DMS114 treated with DMSO at 0.1 percent for 48 hours (cell line): ENCODE results near the gene MLF2.
"Not testable (repeated sequence)": the region's sequence is repeated elsewhere in the genome, so short reads cannot be mapped to it uniquely, and the experiment has no call there.

Experiments
- DNase-seq: peaks from one replicate; lab custom pipeline; 2025; ENCODE audit not compliant: unreplicated experiment; lab: John Stamatoyannopoulos, UW

The MLF2 gene

DNA sequence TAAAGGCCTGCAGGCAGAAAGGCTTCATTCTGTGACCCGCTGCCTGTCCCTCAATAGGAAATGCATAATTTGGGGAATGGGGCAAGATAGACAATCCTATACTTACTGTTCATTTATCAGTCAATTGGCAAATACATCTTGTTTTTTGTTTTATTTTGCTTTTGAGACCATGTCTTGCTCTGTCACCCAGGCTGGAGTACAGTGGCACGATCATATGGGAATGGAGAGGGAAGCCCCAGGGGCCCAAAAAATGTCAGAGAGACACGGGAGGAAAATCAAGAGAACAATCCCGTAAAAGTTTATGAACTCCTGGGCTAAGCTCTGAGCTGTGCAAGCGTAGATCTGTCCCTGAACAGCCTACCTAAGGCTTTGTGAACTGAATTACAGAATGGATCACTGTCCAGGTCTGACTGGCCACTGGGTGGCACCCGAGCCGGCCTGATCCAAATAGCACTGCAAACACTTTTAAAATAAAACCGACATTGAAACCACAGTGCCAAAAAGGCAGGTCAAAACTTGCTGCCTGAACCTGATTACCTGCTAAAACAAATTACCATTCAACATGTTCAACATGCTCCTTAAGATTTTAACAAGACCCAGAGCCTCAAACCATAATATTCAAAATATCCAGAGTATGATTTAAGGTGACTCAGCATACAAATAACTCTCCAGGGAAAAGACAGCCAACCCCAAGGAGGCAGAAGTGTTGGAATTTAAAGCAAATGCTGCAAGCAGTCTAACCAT, 17.3 kb downstream of the MLF2 start:
- peak; percentile 43 for DNase-seq

DNA sequence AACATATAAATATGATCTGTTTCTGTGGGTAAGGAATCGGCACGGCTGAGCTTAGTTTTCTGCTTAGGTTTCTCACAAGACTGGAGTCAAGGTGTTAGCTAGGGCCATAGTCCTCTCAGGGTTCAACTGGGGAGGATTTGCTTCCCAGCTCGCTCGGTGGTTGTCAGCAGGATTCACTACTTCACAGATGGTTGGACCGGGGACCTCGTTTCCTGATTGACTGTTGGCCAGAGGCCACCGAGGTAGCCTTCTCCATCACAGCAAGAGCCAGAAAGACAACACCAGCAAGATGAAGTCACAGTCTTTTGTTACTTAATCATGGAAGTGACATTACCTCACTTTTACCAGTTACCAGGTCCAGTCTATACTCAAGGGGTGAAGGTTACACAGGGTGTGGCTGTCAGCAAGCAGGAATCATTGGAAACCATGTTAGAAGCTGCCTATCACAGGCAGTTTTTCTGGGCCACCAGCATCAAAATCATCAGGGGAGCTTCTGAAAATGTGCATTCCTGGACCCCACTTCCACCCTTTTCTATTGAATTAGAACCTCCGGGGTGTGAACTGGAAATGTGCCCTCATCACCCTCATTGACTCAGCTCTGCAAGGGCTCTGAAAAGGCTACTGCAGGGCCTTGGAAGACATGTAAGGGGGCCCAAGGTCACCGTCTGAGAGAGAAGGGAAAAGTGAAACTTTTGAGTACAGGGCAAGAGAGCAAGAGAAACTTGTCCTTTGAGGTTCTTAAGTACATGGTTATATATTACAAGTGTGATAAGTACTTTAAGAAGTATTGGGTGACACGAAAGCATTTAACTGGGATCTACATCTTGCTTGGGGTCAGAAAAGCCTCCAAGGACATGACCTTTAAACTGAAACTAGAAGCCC, 18.2 kb downstream of the MLF2 start:
- DNase-seq = no peak

DNA sequence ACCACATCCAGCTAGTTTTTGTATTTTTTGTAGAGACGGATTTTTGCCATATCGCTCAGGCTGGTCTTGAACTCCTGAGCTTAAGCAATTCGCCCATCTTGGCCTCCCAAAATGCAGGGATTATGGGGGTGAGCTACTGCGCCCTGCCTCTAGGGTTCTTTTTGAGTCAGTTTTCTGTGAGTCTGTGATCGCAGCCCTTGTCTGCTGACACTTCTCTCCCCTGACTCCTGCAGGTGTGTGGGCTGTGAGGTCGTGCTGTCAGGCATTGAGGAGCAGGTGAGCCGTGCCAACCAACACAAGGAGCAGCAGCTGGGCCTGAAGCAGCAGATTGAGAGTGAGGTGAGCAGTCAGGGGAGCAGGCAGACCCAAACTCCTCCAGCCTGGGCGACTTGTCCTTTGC, 22.8 kb downstream of the MLF2 start:
- DNase-seq = no peak

DNA sequence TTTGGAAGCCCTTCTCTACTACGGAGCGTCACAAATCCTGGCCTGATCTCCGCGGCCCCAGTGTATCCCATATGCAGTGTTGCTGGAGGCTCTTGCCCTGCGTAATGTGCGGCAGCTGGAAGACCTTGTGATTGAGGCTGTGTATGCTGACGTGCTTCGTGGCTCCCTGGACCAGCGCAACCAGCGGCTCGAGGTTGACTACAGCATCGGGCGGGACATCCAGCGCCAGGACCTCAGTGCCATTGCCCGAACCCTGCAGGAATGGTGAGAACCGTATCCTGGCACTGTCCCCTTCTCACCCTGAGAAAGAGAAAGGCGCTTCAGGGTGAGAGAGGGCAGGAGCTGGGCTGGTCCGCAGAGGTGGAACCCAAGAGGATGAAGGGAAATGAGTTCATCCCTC, 23.8 kb downstream of the MLF2 start:
- DNase-seq = no peak

DNA sequence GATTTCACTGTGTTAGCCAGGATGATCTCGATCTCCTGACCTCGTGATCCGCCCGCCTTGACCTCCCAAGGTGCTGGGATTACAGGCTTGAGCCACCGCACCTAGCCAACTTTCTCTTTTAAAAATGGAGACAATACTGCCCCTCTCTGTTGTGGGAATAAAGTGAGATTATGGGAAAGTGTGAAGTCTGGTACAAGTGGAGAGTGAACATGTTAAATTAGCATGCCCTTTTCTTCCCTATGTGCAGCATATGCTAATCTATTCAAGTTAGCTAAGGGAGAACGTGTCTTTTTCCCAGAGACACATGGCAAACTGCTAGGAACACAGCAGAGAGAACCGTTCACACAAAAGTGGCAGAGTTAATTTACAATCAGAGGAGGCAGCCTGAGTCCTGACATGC, 27.6 kb downstream of the MLF2 start:
- DNase-seq = no peak

DNA sequence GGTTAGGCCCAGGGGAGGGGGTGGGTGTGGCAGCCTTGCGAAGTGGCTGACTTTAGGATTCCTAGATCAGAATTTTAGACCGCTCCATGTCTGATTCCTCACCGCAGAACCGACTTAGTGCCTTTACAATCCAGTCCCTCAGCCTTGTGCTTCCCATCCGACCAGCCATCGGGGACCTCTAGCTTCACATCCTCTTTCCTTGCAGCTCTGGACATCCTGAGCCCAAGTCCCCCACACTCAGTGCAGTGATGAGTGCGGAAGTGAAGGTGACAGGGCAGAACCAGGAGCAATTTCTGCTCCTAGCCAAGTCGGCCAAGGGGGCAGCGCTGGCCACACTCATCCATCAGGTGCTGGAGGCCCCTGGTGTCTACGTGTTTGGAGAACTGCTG, 28.5 kb downstream of the MLF2 start:
- no peak for DNase-seq

DNA sequence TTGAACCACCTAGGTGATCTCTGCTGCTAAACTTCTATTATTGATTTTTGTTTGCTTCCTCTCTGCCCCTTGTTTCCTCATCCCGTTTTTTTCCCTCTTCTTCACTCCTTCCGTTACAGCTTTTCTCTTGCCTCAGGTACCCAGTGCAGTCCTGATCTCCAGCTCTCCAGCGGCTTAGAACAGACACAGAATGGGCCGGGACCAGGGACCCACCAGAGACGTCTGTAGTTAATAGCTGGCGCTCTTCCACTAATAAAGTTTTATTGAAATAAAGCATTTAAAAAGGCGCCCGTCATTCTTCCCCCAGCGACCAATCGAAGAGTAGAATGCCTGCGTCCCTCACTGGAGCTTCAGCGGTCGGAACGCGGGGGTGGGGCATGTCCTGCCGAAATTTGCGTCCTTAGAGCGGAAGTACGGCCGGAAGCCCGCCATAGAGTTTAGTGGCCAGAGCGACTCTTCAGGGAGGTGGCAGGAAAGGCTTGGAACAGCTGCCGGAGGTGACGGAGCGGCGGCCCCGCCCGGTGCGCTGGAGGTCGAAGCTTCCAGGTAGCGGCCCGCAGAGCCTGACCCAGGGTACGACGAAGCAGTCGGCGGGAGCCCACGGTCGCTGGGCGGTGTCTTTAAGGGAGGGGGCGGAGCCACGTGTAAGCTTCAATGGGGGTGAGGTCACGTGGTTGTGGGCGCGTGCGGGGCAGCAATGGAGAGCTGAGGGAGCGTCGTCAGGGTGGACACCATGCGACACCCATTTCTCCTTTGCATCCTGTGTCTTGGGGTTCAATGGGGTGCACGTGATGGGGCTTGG, 29.1 kb downstream of the MLF2 start, which contains the start of gene COPS7A:
COPS7A (plus strand) TSS at position 440 of the 802 bp plus-strand sequence. CDS start 611 bp downstream, outside the sequence.
- peak; percentile 99 for DNase-seq

DNA sequence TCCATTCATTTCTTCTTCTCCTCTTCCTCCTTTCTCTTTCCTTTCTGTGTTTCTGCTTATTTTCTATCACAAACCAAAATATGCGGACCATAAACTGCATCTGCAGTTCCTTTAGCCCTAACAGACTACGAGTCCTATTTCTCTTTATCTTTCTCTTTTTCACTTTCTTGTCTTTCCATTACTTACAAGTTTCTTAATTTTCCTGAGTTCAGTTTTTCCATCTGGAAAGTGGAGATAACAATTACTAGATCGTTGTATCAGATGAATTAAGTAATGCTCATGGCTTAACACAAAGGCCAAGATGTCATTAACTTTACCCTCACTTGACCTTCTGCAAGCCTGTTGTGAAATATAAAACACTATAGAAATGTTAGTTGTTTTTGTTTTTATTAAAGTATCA, 30.1 kb downstream of the MLF2 start:
- no peak for DNase-seq

DNA sequence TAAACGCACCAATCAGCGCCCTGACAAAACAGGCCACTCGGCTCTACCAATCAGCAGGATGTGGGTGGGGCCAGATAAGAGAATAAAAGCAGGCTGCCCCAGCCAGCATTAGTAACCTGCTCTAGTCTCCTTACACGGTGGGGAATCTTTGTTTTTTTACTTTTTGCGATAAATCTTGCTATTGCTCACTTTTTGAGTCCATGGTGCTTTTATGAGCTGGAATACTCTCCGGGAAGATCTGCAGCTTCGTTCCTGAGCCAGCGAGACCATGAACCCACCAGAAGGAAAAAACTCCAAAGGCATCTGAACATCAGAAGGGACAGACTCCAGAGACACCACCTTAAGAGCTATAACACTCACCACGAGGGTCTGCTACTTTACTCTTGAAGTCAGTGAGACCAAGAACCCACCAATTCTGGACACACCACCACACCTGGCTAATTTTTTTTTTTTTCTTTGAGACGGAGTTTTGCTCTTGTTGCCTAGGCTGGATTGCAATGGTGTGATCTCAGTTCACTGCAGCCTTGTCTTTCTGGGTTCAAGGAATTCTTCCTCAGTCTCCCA, 36.0 kb downstream of the MLF2 start:
- no peak for DNase-seq

DNA sequence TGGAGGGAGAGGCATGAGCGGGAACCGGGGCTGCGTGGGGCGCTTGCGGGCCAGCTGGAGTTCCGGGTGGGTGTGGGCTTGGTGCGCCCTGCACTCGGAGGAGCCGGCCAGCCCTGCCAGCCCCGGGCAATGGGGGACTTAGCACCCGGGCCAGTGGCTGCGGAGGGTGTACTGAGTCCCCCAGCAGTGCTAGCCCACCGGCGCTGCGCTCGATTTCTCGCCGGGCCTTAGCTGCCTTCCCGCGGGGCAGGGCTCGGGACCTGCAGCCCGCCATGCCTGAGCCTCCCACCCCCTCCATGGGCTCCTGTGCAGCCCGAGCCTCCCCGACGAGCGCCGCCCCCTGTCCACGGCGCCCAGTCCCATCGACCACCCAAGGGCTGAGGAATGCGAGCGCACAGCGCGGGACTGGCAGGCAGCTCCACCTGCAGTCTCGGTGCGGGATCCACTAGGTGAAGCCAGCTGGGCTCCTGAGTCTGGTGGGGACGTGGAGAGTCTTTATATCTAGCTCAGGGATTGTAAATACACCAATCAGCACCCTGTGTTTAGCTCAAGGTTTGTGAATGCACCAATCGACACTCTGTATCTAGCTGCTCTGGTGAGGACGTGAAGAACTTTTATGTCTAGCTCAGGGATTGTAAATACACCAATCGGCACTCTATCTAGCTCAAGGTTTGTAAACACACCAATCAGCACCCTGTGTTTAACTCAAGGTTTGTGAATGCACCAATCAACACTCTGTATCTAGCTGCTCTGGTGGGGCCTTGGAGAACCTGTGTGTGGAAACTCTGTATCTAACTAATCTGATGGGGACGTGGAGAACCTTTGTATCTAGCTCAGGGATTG, 36.7 kb downstream of the MLF2 start:
- not testable (repeated sequence) for DNase-seq

DNA sequence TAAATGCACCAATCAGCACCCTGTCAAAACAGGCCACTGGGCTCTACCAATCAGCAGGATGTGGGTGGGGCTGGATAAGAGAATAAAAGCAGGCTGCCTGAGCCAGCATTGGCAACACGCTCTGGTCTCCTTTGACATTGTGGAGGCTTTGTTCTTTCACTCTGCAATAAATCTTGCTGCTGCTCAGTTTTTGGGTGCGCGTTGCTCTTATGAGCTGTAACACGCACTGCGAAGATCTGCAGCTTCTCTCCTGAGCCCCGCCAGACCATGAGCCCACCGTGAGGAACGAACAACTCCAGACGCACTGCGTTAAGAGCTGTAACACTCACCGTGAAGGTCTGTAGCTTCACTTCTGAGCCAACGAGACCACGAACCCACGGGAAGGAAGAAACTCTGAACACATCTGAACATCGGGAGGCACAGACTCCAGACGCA, 44.0 kb downstream of the MLF2 start:
- no peak for DNase-seq

DNA sequence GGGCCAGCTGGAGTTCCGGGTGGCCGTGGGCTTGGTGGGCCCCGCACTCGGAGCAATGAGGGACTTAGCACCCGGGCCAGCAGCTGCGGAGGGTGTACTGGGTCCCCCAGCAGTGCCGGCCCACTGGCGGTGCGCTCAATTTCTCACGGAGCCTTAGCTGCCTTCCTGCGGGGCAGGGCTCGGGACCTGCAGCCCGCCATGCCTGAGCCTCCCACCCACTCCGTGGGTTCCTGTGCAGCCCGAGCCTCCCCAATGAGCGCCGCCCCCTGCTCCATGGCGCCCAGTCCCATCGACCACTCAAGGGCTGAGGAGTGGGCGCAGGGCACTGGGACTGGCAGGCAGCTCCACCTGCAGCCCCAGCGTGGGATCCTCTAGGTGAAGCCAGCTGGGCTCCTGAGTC, 44.6 kb downstream of the MLF2 start:
- DNase-seq = not testable (repeated sequence)

DNA sequence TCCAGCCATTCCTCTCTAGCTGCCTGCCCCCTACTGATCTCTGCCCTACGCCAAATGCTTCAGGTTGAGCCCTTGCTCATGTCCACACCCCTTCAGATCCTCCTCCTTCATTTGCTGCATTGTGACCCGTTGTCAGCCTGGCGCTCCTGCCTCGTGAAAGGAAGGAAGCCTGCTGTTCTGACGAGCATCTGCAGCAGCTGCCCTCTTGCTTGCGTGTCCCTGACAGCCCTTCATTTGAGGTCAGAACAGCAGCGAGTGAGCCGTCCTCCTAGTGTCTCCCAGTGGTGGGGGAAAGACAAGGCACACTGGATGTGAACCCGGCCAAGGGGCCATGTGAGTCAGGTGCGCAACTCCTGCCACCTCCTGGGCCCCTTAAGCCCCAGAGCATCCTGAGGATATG, 49.3 kb downstream of the MLF2 start:
- DNase-seq = no peak

DNA sequence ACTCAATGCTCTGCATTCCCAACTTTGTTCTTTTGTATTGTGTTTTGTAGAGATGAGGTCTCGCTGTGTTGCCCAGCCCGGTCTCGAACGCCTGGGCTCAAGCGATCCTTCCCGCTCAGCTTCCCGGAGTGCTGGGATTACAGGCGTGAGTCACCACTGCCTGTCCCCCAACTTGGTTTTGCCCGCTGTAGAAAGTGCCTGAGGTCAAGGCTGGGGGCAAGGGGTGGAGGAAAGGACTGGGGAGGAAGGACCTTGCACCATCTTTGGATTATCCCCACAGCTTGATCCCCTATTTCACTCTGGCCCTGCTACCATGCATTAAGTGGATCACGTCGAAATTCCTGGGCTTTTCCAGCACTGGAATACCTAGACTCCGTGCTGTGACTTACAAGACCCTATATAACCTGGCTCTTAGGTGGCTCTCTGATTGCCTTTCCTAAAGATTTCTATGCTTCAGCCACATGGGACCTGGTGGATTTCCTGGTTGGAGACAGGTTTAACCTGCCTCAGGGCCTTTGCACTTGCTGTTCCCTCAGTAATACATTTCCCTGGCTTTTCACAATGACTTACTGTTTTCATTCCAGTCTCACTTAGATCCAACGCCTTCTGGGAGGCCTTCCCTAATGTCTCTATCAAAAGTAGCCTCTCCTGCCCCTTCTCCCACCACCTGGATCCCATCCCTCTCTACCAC, 51.7 kb downstream of the MLF2 start:
- no peak for DNase-seq

DNA sequence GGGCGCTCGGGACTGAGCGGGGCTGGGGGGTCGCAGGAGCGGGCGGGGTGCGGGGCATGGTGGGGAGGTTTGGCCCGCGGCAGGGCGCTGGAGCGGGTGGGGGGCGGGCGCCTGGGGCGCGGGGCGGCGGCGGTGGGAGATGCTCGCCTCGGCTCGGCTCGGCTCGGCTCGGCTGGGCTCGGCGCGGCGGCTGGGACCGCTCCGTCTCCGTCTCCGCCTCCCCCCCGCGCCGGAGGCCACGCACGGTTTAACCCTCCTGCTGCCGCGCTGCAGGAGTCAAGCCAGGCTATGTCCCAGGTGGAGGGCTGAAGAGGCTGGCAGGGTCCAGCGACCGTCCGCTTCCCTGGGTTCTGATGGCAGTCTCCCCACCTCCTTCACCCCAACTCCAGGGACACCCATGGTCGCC, 52.3 kb downstream of the MLF2 start, which contains the start of gene PIANP:
PIANP (minus strand) TSS at position 170 of the 406 bp plus-strand sequence. CDS start 2,754 bp downstream, outside the sequence.
- DNase-seq = no peak

DNA sequence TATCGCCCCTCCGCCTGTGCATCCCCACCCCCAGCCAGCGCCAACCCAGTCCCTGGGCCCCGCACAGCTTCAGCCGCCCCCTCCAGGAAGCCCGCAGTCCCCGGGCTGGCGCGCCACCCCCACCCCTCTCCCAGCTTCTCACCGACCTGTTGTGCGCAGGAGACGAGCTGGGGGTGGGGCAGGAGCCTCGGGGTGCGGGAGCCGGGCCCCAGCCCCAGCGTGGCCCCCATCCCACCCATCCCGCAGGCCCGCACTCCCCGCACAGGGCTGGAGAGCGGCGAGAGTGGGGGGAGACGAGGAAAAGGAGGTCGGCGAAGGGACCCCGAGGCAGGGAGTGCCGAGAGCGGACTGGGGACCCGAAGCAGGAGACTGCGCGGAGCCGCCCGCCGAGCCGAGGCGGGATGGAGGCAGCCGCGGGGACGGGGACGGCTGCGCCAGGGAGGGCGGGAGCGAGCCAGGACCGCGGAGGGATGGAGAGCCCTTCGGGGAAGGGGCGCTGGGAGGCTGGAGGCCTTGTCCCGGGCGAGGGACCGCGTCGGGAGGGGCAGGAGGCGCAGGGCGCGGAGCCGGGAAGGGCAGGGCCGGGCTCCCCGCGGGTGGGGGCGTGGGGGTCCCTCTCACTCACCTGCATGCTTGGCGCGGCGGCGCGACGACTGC, 52.8 kb downstream of the MLF2 start:
- no peak for DNase-seq

DNA sequence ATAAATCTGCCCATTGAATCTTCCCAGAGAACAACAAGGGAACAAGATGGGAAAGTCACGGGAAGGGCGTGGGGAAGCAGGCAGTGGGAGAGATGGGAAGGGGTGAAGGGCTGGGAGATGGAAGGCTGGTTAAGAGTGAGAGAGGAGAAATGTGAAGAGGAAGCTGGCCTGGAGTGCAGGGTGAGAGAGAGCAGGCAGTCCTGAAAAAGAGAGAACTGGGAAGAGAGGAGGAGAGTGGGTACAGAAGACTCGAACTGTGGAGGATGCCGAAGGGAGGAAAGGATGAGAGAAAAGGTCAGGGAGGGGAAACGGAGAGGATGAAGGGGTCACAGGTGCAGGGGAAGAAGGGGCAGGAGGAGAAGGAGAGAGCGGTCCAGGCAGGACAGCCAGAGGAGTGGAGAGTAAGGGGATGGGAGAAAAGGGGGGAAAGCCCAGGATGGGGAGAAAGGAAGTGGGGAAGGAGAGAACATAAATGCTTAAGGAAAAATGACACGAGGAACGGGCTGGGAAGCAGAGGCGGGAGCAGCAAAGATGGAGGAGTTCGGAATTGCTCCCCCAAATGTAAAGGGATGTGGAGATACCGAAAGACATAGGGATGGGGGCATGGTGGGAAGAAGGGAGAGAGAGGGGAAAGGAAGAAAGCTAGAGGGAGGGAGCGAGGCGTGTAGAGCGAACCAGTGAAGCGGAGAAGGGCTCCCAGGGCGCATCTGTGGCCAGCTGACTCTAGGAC, 53.5 kb downstream of the MLF2 start:
- DNase-seq = no peak

DNA sequence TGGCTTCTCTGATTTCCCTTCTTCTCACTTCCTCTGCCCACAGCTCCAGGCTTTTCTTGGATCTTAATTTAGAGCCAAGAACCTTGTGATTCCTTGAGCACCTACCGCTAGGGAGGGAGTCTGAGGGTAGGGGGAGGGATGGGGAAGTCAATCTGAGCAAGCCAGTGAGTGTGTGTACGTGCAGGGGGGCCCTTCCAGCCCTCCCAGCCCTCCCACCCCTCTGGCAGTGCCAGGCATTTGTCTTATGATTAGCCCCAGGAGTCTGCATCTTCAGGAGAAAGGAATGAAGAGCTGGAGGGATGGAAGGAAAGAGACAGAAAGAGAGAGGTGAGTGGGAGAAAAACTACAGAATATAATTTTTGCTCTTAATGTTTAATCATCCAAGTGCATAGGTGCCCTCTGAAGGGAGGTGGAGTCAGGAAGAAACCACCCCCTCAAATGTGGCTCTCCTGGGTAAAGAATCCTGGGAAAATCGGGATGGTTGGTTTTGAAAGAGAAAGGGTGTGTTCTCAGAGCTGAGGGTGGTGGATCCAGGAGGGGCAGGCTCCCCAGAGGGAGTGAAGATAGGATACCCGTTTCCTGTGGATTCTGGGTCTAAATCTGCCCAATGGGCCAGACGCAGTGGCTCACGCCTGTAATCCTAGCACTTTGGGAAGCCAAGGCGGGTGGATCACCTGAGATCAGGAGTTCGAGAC, 54.4 kb downstream of the MLF2 start:
- DNase-seq = no peak
